Choroid plexus epithelial cell (primary cell): Measurements from ENCODE around the gene CTNNA2.

Experiments
- DNase-seq: peaks from one replicate; pipeline ENCODE4 v3.0.0-alpha.2; 2010; ENCODE audit warnings: low read depth
- H3K4me3 ChIP-seq: 2 replicates; pipeline ENCODE4 v1.5.1; 2011; ENCODE audit warnings: low read depth, mild to moderate bottlenecking, control low read depth, low read length, moderate library complexity
- TF ChIP-seq, protein P1 (sequence below): conservative IDR thresholded peaks from 2 replicates; pipeline ENCODE4 v1.5.1; 2011; ENCODE audit warnings: low read depth, mild to moderate bottlenecking, control low read depth, inconsistent platforms, low read length, moderate library complexity

Gene CTNNA2

DNA sequence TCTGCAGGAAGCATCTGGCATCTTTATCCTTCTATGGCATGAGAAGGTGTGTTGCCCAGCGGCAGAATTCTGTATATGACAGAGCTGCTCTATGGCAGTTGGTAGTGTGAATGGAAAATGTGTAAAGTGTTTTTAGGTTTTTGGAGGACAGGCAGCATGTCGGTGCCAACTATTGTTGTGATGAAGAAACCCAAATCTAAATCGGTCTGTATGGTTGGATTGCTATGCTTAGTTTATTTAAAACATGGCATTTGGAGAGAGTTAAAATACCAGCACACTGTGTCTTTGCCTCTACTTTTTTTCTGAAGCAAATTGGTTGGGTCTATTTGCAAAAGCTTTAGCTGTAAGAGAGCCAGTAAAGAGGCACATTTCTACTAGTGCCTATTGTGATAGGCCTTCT lies 136.7 kb downstream of the CTNNA2 start:
- H3K4me3 ChIP-seq = no peak overlapping the region
- TF ChIP-seq, protein P1, sequence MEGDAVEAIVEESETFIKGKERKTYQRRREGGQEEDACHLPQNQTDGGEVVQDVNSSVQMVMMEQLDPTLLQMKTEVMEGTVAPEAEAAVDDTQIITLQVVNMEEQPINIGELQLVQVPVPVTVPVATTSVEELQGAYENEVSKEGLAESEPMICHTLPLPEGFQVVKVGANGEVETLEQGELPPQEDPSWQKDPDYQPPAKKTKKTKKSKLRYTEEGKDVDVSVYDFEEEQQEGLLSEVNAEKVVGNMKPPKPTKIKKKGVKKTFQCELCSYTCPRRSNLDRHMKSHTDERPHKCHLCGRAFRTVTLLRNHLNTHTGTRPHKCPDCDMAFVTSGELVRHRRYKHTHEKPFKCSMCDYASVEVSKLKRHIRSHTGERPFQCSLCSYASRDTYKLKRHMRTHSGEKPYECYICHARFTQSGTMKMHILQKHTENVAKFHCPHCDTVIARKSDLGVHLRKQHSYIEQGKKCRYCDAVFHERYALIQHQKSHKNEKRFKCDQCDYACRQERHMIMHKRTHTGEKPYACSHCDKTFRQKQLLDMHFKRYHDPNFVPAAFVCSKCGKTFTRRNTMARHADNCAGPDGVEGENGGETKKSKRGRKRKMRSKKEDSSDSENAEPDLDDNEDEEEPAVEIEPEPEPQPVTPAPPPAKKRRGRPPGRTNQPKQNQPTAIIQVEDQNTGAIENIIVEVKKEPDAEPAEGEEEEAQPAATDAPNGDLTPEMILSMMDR = no peak
- DNase-seq = no peak

DNA sequence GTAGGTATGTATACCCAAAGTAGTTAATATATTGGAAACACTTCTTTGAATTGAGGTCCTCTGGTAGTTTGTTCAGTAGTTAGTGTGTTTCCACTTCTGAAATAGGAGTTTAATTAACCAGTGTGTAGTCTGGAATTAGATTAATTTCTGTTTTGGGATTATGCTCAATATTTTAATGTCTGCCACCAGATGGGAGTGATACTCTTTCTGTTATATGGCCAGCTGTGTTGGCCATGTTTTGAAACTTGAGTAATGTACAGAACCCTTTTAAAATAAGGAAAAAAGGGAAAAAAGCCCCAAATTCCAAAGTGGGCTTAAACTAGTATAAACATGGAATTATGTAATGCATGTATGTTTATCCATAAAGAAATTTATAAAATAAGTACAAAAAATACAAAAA lies 147.7 kb downstream of the CTNNA2 start:
- TF ChIP-seq, protein P1 = no peak
- peak; percentile 5 for DNase-seq
- H3K4me3 ChIP-seq = no peak overlapping the region

DNA sequence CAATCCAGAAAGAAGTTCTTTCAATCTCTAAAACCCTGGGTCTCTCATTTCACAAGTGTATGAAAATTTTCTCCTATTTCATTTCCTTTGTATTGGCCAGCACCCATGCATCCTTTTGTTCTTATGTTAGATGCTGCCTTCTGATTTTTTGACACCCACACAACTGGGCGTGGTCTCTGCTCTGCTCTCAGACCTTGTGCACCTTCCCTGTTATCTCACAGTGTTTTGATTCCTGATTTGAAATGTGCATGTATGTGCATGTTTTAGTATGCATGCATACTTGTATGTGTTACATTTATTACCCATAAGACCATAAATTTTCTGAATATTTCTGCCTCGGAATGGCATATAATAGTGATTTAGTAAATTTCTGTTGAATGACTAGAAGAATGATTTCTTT lies 152.2 kb downstream of the CTNNA2 start:
- TF ChIP-seq, protein P1 = no peak
- no peak overlapping the region for H3K4me3 ChIP-seq
- DNase-seq = no peak

DNA sequence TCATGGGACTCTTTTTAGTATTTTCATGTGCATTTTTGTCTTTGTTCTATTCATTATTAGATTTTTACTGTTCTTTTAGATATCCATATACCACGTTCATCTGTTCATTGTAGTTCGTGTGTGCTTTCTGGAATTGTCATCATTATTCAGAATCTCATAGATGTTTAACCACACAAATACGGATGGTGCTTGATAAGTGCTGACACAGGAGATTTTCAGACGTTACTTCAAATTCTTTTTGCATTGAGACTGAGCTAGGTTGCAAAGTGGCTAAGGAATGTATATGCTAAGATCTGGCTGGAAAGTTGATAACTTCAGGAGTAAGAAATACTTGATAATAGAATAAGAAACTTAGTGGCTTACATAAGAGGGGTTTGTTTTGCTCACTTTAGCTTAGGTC lies 153.6 kb downstream of the CTNNA2 start:
- H3K4me3 ChIP-seq = no peak overlapping the region
- no peak for DNase-seq
- TF ChIP-seq, protein P1 = no peak

DNA sequence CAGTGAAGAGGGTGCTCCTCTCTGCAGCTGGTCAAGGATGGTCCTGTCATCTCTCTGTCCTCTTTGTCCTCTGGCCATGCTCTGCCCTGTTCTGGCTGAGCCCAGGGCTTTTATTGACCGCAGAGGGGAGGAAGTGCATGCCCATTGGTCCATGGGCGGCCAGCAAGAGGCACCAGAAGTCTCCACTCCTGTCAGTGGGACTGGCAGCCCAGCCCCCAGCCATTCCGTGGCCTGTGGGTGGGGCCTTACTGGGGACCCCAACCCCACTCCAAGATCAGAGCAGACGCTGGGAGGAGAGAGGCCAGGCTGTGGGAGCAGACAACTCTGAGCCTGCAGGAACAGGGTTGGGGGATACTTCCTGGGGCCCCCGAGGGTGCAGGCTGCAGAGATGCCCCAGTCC lies 156.9 kb downstream of the CTNNA2 start:
- TF ChIP-seq, protein P1 = no peak
- no peak overlapping the region for H3K4me3 ChIP-seq
- DNase-seq = no peak

DNA sequence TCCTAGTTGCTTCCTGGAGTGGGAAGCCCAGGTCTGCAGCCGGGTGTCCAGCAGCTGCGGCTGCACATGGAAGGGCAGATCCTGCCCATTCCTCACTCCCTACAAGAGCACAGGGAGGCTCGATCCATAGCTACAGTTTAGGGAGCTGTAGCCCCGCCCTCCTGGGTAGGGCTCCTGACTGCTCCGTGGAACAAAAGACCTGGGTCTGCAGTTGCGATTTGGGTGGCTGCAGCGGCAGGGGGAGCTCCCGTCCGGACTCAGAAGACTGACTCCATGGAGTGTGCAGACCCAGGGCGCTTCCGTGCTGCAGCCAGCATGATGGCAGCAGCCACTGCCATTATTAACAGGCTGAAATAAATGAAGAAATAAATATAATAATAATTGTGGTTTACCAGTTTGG lies 157.3 kb downstream of the CTNNA2 start:
- DNase-seq = no peak
- TF ChIP-seq, protein P1 = no peak
- no peak overlapping the region for H3K4me3 ChIP-seq

DNA sequence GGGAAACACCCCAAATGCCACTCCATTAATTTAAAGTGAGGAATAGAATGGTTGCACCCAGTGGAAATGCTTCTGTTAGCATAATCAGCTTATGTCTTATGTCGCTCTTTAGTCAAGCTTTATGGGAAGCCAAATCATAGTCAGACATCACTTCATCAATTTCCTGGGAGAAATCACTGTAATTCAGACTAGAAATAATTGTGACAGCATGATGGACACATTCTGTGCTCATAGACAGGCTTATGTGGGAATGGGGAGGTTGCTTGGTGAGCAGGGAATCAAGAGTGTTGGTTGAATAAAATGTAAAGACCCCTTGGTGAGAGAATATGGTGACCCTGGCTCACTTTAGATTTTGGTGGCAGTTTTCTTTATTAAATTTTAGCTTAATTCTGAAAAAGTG lies 174.0 kb downstream of the CTNNA2 start:
- H3K4me3 ChIP-seq = no peak overlapping the region
- TF ChIP-seq, protein P1 = no peak
- no peak for DNase-seq
